Measurements from ENCODE around the gene MT1B.
"Not testable (repeated sequence)": the region's sequence is repeated elsewhere in the genome, so short reads cannot be mapped to it uniquely, and the experiment has no call there.

The MT1B gene

GRCh38 chr16:56639045-56639444 is 12.6 kb upstream of the MT1B start:
- DNase-seq, result no peak

GRCh38 chr16:56640076-56640475 is 11.6 kb upstream of the MT1B start:
- no peak for DNase-seq

DNA sequence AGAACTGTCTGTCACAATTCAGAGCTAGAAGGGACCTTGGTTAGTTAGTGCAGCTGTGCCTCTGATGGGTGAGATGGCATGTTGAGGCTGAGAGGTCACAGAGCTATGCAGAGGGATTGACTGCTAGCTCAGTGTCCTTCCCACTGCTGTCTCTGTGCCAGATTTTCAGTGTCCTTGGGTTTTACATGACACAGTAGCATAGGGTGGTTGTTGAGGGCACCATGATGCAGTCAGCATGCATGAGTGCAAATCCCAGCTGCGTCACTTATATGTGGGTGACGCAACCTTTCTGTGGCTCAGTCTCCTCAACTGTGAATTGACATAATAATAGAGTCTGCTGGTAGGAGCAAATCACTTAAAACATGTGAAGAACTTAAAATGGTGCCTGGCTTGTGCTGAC is 10.5 kb upstream of the MT1B start:
- no peak for DNase-seq

DNA sequence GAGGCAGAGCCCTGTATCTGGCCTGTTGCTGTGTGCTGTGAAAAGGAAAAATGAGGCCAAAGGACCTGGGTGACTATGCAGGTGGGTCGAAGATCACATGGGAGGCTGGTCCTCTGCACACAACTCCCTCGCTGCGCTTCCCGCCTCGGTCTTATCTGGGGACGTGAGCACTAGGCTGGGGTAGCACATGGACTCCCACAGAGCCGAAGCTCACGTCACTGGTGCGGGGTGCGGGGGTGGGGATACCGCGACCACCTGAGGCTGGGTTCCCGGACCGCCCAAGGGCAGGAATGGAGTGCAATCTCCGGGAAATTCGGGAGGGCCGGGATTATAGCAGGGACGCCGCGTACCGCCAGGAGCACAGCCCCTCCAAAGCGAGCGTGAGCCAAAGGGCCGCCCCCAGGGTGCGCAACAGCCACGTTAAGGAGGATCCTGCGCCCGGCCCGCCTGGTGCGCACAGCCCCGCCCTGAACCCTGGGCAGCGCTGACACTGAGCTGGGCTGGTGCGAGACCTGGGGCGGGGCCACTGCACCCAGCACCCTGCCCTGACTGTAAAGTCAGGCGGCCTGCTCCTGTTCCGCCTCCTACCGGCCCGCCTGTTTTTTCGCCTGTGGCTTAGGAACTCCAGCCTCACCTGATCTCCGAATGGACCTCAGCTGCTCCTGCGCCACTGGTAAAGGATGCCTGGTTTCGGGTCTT is 8.5 kb upstream of the MT1B start:
- peak; percentile 79 for DNase-seq

DNA sequence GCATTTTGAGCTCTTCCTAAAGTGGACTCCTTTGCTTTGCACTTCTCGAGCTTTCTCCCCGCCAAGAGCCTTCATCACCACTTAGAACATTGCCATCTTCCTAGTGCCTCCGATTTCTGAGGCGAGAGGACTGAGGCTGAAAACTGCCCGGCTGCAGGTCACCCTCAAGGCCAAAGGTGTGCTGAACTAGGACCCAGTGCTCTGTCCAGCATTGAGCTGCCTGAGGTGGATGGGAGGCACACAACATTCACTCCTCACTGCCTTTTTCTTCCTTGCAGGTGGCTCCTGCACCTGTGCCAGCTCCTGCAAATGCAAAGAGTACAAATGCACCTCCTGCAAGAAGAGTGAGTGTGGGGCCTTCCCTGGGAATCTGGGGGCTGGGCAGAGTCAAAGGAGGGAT is 7.9 kb upstream of the MT1B start:
- no peak for DNase-seq

GRCh38 chr16:56645311-56645710 is 6.4 kb upstream of the MT1B start:
- DNase-seq, result no peak

- no peak for DNase-seq
Measured at GRCh38 chr16:56645838-56646237, 5.8 kb upstream of the MT1B start.

DNA sequence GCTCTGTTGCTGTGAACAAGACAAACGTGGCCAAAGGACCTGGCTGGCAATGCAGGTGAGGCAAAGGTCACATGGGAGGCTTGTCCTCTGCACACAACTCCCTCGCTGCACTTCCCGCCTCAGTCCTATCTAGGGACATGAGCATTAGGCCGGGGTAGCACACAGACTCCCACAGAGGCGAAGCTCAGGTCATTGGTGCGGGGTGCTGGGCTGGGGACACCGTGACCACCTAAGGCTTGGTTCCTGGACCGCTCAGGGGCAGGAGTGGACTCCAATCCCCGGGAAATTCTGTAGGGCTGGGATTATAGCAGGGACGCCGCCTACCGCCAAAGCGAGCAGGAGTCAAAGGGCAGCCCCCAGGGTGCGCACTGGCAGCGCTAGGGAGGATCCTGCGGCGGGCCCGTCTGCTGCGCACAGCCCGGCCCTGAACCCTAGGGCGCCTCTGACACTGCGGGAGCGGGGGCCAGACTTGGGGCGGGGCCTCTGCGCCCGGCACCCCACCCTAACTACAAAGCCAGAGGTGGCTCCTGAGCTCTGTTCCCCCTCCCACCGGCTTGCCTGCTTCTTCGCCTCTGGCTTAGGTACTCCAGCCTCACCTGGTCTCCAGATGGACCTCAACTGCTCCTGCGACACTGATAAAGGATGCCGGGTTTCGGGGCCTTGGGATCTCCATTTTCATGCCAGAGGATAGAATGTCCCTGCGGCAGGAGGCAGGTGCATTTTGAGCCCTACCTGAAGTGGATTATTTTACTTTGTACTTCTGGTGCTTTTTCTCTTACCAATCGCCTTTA is 3.9 kb upstream of the MT1B start:
- DNase-seq, result no peak

- no peak for DNase-seq
Measured at GRCh38 chr16:56649271-56649670, 2.4 kb upstream of the MT1B start.

GRCh38 chr16:56649820-56650219 is 1.9 kb upstream of the MT1B start:
- no peak for DNase-seq

- no peak for DNase-seq
Measured at GRCh38 chr16:56652600-56652999, 914 bp downstream of the MT1B start.

GRCh38 chr16:56653218-56653617 is 1.5 kb downstream of the MT1B start:
- no peak for DNase-seq

- DNase-seq, result peak; percentile 63
Measured at GRCh38 chr16:56657555-56658326, 6.1 kb downstream of the MT1B start, which contains the start of gene MT1F. MT1F (plus strand) TSS chr16:56657959; CDS start chr16:56658059, 100 bp downstream.

- no peak for DNase-seq
Measured at GRCh38 chr16:56658327-56658875, 6.7 kb downstream of the MT1B start.

- no peak for DNase-seq
Measured at GRCh38 chr16:56662357-56663354, 11.0 kb downstream of the MT1B start.

- DNase-seq, result no peak
Measured at GRCh38 chr16:56664506-56664905, 12.8 kb downstream of the MT1B start.

DNA sequence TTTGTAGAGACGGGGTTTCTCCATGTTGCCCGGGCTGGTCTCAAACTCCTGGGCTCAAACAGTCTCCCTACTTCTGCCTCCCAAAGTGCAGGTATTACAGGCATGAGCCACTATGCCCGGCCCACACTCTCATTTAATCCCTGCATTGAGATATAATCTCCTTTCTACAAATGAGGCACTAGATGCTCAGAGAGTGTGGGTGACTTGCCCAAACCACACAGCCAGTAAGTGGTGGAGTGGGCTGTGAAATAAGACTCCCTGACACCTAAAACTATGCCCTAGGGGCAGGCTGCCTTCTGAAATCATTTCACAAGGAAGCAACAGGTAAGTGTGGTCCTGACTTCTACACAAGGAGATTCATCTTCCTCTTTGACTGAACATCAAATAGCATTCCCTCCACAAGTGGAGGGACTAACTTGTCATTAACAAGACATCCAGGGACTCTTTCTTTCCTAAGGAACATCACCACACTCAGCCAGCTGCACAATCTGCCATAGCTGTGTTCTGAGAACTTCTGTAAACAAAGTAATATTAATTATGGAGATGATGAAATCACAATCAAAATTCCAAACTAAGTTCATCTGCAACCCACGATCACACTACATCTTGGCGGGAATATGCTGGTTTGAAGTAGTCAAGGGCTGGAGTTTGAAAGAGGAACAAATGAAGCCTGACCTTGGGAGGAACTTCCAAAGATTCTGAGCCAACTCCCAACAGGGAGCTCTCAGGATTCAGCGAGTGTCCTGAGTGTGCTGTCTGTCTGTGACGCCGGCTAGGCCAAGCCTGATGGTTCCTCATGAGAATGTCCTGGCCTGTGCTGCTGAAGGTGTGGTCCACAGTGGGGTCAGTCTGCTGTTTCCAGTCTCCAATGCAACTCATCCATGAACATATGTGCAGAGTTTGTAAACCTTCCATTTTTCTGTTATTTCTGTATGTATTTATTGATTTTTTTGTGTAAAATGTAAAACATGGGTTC is 13.9 kb downstream of the MT1B start:
- DNase-seq, result not testable (repeated sequence)

GRCh38 chr16:56667581-56668571 is 16.2 kb downstream of the MT1B start, which contains the start of gene MT1G:
MT1G (minus strand) TSS chr16:56668065; CDS start chr16:56667993, 72 bp downstream.
- peak; percentile 33 for DNase-seq

All from NCI-H774 (cell line).